Measurements from ENCODE around the gene POMC.
"Not testable (repeated sequence)": the region's sequence is repeated elsewhere in the genome, so short reads cannot be mapped to it uniquely, and the experiment has no call there.

POMC gene

DNA sequence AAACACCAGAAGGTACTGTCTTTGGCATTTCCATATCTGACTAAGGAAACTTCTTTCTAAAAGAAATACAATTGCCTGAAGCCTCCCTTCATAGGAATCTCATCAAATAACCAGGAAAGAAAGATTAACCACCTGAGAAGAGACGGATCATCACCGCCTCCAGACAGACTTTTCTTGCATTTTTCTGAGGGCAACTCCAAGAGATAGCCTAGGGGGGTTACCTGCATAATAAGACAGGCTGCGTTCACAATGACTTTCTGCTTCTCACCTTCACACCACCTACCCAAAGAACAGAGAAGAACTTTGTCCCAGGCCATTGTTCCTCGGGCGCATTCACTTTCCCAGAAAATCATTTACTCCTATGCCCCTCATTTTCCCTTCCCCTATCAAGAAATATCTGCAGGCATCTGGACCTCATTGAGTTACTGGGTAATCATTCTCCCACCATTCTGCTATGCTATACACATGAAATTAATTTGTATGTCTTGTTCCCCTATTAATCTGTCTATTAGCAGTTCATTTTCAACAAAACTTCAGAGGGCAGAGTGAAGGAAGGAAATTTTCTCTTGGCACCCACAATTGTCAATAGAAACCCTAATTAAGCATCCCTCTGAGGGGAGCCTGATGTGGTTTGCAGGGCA, 8.3 kb upstream of the POMC start:
- no peak for DNase-seq (ENCODE audit: low read depth in 3 of 3)

DNA sequence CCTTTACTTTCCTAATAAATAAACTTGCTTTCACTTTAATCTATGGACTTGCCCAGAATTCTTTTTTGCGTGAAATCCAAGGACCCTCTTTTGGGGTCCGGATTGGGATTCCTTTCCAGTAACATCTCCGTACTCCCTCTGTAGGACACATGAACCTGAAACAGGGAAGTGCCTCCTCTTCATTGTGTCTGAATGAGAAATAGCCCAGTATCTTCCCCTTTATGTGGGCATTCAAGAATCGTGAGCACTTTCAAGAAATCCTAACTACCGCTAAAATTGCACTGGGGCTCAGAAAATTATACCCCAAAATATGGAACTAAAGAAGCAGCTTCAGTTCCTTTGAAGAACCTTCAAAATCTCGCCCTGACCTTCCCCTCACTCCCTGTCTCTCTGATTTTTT, 7.8 kb upstream of the POMC start:
- DNase-seq (ENCODE audit: low read depth in 3 of 3), result no peak

DNA sequence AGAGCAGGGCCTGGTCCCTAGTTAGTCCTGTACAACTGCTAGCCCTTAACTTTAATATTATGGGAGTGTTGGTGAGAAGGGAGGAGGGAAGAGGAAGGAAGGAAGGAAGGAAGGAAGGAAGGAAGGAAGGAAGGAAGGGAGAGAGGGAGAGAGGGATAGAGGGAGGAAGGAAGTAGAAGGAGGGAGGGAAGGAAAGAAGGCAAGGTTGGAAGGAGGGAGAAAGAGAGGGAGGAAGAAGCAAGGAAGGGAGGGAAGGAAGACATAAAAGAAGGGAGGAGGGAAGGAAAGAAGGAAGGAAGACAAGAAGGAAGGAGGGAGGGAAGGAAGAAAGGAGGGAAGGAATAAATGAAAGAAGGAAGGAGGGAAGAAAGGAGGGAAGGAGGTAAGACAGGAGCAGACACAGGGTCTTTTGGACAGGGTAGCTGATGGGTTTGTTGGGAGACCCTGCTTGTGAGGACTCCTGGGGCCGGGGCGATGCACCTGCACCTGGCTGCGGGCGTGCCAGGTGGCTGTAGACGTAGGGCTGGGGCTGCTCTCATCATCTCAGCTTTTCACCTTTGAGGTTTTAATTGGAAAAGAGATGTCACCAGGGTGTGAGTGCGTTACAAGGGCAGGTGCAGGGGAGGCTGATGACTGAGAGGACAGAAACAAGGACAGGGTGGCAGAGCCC, 5.9 kb upstream of the POMC start:
- no peak for DNase-seq (ENCODE audit: low read depth in 3 of 3)

DNA sequence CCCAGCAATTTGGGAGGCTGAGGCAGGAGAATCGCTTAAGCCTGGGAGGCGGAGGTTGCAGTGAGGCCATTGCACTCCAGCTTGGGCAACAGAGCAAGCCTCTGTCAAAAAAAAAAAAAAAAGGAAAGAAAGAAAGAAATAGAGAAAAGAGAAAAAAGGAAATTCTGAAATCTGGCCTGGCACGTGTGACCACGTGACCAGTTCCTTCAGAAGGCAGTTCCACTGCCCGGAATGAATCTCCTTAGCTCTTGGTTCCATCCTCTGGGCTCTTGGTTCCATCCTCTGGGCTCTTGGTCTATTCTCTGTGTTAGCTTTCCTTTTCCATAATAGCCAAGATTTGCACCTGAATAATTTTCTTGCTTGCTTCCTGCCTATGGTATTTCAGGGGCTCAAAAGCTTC, 5.3 kb upstream of the POMC start:
- no peak for DNase-seq (ENCODE audit: low read depth in 3 of 3)

DNA sequence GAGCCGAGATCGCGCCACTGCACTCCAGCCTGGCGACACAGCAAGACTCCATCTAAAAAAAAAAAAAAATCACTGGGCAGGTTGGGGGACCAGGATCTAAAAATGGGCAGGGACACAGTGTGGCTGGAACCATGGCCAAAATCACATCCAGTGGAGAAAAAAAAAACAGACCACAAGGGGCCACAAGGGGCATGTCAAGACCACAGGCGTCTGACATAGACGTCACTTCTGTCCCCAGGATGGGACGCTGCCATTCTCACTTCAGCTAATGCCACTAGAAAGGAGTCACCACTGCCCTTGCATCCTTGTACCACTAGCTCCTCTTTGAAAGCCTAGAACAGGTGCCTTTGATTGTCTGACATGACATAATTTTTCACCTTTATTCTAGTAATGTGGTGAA, 2.5 kb upstream of the POMC start:
- no peak for DNase-seq (ENCODE audit: low read depth in 3 of 3)

- no peak for DNase-seq (ENCODE audit: low read depth in 3 of 3)
Measured at GRCh38 chr2:25169073-25169470, 692 bp upstream of the POMC start.

DNA sequence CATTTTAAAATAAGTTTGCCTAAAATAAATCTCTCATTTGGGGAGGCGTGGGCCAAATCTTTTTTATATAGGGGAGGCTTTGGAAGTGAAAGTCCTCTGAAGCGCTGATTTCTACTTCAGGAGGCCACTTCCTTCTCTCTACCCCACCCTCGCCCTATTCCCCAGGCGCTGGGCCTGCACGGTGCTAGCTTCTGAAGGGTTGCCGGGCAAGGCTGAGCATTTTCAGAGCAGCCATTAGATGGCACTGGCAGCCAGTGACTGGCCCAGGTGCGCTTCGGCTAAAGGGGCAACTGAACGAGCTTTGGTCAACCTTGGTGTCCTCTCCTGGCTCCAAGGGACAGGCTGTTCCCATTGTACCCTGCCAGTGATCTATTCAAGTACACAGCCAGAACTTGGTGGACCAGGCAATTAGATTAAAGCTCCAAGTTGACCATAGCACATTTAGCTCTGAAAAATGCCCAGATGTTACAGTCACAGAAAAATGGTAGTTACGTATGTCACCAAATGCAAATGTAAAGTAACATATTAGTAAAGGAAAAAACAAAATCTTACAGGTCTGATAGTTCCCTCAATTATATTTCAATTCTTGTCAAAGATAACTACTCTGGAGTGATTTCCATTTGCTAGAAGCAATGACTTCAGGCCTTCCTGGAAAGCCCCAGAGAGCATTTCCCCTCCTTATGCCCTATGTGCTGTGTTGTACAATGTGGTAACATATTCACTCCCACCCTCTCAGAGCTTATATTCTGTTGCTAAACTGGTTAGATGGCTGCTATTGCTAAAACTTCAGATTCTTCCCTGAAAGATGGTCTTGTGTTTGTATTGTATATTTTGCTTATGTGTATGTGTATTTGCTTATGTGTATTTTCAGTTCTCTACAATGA, 2.1 kb downstream of the POMC start:
- DNase-seq (ENCODE audit: low read depth in 3 of 3), result peak in 1 of 3 donors; percentile 20

DNA sequence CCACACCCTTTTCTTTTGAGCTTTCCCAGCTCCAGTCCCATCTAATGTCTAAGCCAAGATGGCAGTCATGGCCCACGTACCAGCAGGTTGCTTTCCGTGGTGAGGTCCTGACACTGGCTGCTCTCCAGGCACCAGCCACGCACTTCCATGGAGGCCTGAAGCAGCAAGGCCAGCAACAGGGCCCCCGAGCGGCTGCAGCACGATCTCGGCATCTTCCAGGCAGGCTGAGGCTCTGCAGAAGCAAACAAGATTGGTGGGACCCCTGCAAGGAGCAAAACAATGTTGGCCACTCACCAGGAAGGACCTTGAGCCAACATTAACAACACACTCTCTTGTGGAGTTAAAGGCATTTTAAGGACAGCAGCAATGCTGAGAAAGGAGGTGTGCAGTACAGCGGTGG, 3.8 kb downstream of the POMC start:
- no peak for DNase-seq (ENCODE audit: low read depth in 3 of 3)

GRCh38 chr2:25162061-25162460, 6.3 kb downstream of the POMC start:
- DNase-seq (ENCODE audit: low read depth in 3 of 3), result not testable (repeated sequence)

DNA sequence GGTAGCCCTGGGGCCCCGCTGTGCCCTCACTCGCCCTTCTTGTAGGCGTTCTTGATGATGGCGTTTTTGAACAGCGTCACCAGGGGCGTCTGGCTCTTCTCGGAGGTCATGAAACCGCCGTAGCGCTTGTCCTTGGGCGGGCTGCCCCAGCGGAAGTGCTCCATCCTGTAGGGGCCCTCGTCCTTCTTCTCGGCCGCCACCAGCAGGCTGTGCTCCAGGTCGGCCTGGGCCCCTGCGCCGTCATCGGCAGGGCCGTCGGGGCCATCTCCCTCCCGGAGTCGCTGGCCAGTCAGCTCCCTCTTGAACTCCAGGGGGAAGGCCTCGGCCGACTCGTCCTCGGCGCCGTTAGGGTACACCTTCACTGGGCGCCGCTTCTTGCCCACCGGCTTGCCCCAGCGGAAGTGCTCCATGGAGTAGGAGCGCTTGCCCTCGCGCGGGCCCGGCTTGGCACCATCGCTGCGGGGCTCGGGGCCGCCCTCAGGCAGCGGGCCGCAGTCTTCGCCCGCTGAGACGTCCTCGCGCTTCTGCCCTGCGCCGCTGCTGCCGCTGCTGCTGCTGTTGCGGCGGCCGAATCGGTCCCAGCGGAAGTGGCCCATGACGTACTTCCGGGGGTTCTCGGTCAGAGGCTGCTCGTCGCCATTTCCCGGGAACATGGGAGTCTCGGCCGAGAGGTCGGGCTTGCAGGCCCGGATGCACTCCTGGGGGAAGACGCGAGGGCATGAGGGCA, 7.2 kb downstream of the POMC start:
- DNase-seq (ENCODE audit: low read depth in 3 of 3), result peak; percentile 64 to 72 (median 65)

DNA sequence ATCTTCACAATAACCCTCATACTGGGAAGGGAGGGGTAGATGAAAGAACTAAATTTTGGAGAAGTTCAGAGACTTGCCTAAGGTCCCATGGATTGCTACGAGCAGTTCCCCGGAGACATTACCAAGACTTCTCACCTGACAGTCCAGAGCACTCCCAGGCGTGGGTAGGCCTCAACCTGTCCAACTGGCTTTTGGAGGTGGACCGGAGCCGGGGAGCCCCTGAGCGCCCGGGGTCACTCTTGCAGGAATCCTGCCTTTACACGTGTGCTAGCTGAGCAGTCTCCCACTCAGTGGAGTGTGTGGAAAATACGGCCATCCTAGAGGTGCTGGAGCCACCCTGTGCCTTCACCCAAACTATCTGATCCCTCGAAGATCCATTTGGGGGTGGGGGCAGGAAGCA, 8.0 kb downstream of the POMC start:
- no peak for DNase-seq (ENCODE audit: low read depth in 3 of 3)

- peak in 1 of 3 donors; percentile 7 for DNase-seq (ENCODE audit: low read depth in 3 of 3)
Measured at GRCh38 chr2:25159949-25160348, 8.4 kb downstream of the POMC start.

- no peak for DNase-seq (ENCODE audit: low read depth in 3 of 3)
Measured at GRCh38 chr2:25158096-25158852, 10.1 kb downstream of the POMC start.

DNA sequence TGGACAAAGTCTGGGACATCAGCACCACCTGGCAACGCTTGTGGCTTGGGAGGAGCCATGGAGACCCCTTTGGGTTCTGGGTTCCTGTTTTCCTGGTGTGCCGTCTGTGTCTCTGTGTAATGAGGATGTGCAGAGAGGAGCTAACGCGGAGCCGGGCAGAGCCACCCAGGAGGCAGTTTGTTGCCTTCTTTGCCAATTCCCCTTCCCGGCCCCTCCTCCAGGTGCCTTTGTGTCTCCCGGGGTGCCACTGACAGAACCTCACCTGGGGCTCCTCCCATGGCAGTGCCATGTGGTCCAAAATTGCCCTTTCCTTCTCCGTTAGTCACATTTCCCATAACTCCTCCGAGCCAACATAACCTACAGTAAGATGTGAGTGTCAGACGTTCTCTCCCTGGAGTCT, 13.0 kb downstream of the POMC start:
- DNase-seq (ENCODE audit: low read depth in 3 of 3), result no peak

DNA sequence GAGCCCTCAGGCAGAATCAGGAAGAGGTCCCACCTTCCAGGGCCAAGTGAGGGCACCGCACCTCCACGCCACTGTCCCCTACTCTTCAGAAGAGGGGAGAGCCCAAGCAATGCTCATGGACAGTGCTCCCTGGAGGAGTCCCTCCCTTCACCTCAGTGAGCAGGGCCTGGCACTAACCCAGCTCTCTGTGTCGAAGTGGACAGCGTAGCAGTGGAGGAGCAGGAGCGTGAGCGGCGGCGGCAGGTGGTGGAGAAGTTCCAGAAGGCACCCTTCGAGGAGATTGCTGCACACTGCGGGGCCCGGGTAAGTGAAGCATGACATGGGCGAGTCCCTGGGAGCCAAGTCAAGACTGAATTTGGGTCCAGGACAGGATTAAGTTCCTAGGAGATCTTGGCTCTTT, 16.7 kb downstream of the POMC start:
- no peak for DNase-seq (ENCODE audit: low read depth in 3 of 3)

DNA sequence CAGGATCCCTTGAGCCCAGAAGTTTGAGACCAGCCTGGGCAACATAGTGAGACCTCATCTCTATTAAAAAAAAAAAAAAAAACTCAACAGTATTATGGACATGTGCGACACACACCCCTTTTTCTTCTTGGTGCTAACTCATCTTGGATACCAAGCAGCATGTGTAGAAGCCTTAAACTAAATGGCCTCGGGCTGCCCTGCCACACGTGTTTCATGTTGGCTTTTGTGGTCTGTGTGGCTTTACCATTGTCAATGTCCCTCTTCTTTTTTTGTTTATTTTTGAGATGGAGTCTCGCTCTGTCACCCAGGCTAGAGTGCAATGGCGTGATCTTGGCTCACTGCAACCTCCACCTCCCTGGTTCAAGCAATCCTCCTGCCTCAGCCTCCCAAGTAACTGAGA, 17.4 kb downstream of the POMC start:
- DNase-seq (ENCODE audit: low read depth in 3 of 3), result not testable (repeated sequence)

- no peak for DNase-seq (ENCODE audit: low read depth in 3 of 3)
Measured at GRCh38 chr2:25149646-25150045, 18.7 kb downstream of the POMC start.

GRCh38 chr2:25146896-25147295, 21.5 kb downstream of the POMC start:
- DNase-seq (ENCODE audit: low read depth in 3 of 3), result no peak

- no peak for DNase-seq (ENCODE audit: low read depth in 3 of 3)
Measured at GRCh38 chr2:25145803-25146202, 22.6 kb downstream of the POMC start.

DNA sequence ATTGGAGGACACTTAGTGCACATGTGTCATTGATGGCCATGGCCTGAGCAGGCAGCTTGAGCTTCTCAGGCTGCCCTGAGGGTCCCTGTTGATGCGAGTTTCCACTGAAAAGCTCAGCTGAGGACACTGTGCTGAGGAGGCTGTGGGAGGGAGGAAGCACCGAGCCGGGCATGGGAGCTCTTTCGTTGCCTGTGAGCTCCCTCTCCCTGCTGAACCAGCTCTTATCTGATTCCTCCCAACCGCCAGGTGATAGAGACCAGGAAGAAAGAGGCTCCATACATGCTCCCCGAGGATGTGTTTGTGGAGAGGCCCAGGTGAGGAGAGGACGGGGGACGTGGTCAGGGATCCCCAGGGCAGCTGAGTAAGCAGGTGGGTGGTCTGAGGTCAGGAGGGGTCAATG, 27.3 kb downstream of the POMC start:
- DNase-seq (ENCODE audit: low read depth in 3 of 3), result no peak

GRCh38 chr2:25140535-25140934, 27.8 kb downstream of the POMC start:
- not testable (repeated sequence) for DNase-seq (ENCODE audit: low read depth in 3 of 3)

Data from stimulated activated CD4-positive, alpha-beta T cell treated with anti-CD3 and anti-CD28 coated beads, TNF-alpha, amount 100 ng/mL, for 48 hours (primary cell).